GM12874 (cell line): ENCODE data around the gene CELF2.

ENCODE experiments used
- TF ChIP-seq, protein P1 (sequence below): IDR thresholded peaks from 2 replicates; pipeline ENCODE4 v1.5.1; 2011; ENCODE audit warnings: low read depth, mild to moderate bottlenecking, control low read depth, low read length, moderate library complexity; ENCODE audit not compliant: insufficient read depth

CELF2 gene

DNA sequence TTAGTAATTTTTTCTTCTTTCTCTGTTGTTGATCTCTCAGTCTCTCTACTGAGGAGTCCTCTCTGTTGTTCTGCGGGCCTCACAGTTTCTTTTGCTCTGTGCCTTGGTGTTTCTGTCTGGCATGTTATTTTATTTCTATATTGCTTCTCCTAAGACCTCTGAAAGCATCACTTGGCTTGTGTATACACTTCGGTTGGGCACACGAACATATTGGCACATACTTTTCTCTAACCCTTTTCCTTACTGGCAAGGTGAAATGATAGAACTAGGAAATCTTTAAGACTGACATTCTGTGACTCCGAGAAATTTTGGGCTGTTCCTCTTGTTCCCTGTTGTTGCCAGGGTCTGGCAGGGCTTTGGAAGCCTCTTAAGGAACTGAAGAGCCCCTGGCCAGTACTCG is 148.9 kb downstream of the CELF2 start:
- TF ChIP-seq, protein P1, sequence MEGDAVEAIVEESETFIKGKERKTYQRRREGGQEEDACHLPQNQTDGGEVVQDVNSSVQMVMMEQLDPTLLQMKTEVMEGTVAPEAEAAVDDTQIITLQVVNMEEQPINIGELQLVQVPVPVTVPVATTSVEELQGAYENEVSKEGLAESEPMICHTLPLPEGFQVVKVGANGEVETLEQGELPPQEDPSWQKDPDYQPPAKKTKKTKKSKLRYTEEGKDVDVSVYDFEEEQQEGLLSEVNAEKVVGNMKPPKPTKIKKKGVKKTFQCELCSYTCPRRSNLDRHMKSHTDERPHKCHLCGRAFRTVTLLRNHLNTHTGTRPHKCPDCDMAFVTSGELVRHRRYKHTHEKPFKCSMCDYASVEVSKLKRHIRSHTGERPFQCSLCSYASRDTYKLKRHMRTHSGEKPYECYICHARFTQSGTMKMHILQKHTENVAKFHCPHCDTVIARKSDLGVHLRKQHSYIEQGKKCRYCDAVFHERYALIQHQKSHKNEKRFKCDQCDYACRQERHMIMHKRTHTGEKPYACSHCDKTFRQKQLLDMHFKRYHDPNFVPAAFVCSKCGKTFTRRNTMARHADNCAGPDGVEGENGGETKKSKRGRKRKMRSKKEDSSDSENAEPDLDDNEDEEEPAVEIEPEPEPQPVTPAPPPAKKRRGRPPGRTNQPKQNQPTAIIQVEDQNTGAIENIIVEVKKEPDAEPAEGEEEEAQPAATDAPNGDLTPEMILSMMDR: no peak

DNA sequence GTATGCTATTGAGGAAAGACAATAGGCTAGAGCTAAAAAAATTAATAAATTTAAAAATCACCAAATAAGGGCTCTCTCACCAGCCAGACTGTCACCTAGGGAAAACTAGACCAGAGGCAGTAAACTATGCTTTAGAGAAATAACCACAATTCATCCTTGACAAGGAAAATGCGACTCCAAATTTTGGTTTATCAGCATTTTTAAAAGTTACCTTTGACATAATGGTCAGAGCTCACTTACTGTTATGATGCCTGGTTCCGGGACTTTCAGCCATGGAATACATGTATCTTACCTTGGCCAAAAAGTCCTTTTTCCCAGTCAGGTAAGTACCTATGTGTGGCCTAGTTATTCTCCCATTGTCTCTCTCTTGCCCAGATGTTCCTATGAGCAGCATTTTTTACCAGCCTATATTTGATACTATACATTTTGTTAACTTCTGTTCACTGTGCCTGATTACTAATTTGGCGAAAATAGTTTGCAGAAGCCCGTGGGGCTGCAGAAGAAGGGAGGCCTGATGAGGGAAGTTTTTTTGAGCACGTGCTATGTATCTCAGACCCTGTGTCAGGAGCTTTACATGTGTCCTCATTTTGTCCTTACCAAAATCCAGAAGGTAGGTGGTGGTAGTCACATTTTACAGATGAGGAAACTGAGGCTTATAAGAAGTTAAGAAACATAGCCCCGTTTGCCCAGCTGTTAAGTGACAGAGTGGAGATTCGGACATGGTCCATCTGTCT is 149.7 kb downstream of the CELF2 start:
- TF ChIP-seq, protein P1: no peak

DNA sequence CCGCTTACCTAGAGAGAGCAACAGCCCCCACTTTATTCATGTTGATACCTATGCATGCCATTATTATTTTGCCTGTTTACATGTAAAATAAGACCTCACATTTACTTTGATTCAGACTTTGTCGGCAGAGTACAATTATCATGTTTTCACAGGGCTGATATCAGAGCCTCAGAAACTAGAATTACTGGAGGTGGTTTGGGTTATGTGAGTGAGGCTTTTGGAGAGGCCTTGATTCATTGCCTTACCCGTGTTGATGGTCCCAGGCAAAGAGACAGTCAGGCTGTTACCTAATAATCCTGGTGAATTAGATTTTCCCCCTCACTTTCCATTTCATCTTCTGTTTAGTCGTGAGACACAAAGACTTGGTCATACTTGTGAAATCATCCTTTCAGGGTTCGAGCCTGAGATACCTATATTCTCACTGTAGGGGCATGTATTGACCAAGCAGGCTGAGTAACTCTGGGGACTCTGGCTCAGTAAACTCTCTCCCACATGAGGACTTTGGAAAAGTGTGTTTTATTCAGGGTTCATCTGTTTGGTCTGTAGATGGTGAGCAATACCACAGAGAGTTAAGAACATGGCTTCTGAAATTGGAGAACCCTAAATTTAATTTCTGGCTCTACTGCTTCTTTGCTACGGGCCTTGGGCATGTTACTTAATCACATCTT is 150.9 kb downstream of the CELF2 start:
- TF ChIP-seq, protein P1: no peak

DNA sequence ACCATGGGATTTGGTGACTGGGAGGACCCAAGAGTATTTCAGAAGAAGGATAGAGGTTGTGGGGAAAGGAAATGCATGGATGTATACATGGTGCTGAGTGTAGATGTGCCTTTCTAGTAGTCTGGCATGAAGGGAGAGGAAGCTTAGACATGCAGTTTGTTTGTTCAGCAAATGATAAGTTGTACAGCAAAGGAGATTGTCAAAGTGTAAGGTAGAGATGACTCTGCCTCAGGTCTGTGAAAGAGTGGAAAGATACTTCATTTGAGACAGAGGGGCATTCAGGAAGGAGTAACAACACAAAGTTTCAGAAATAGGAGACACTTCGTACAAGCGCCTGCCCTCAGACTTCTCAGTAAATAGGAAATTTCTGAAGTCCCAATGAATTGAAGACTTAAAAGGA is 152.3 kb downstream of the CELF2 start:
- TF ChIP-seq, protein P1: no peak

- TF ChIP-seq, protein P1: no peak
Observed at GRCh38 chr10:11170574-11170973, 152.9 kb downstream of the CELF2 start.

- TF ChIP-seq, protein P1: no peak
Observed at GRCh38 chr10:11170993-11171851, 153.6 kb downstream of the CELF2 start.

DNA sequence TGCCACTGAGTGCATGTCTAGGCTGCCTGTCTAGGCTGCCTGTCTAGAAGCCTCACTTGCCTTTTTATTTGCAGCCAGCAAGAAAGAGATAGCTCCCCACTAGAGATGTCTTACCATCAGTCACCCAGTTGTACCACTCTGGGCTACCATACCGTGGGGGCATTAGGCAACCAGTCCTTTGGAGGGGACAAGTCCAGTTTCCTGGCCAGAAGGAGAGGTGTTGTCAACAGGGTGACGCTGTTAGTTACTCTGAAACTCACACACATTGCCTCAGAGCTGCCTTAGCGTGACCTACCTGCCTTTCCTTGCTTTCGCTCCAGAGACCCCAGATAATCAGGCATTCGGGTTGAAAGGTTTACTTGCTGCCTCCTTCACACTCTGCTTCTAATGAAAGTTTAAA is 155.4 kb downstream of the CELF2 start:
- TF ChIP-seq, protein P1: no peak
